ENCODE measurements around the gene AGMO.

DNA sequence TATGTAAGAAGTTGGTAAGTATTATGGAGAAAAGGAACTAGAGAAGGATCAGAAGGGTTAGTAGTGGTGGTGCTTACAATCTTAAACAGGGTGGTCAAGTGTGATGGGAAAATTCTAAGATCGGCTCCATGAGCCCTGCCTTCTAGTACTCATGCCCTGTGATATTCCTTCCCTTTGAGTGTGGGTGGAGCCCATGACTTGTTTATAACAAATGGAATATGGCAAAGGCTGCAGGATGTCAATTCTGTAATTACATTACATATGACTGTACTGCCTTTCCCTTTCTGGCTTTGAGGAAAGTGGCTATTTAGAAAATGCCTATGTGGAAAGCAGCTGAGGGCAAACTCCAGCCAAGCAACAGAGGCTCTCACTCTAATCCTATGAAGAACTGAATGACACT, 309.6 kb downstream of the AGMO start:
- TF ChIP-seq EP300 (conservative IDR thresholded peaks at IDR 0.05; ENCODE audit: poor library complexity, severe bottlenecking): no peak
- TF ChIP-seq RAD21 (conservative IDR thresholded peaks at IDR 0.05): no peak
- no peak for TF ChIP-seq EZH2 (IDR thresholded peaks at IDR 0.05; ENCODE audit: borderline replicate concordance, insufficient read depth, low read length, poor library complexity, severe bottlenecking)
- no peak for TF ChIP-seq TAF1 (IDR thresholded peaks at IDR 0.05; ENCODE audit: low read depth)

All from neural cell (in vitro differentiated cells).